Stimulated activated CD4-positive, alpha-beta T cell treated with anti-CD3 and anti-CD28 coated beads, TNF-alpha, amount 100 ng/mL, for 4 hours (primary cell): Measurements from ENCODE around the gene UGT1A8.

Experiments used
- DNase-seq, 3 experiments: peaks; one replicate each; pipeline ENCODE4 v3.0.0-alpha.2; 2020; ENCODE audit warnings: low read depth in 3 of 3

The UGT1A8 gene

DNA sequence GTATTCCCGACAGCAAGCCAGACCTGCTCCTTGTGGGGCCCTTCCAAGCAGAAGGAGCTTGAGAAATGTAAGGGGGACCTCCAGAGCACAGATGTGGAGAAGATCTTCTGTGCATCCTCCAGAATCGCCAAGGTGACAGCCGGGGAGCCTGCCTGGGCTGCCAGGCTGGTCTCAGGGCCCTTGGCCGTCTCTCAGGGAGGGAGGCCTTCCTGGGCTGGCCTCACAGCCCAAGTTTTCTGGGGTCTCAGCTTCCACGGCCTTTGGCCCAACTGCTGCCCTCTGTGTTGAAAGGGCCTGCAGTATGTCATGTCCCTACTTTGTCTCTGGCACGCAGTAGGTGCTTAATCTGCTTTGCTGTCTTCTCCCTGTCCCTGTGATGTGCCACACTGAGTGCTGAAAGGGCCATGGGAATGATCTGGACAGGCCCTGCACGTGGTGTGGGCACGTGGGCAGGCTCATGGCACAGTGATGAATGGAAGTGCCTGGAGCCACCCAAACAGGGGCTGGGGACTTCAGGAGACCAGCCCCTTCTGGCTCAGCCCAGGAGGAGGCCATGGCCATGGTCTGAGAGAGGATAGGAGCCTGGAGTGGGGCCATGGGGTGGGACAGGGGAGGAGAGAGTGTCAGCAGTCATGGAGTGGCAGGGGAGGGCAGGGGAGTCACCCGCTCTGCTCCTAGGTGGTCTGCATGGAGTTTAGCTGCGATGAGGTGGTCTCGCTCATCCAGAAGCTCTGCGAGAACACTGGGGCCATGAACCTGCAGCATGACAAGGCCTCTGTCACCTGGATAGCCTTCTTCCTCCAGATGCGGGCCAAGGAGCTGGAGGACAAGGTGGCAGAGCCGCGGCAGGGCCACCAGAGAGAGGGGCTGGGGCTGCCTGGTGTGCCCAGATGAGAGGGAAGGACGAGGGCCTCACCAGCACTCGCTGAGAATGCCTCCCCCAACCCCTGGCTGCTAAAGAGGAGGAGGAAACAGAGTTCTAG lies 201.5 kb downstream of the UGT1A8 start:
- DNase-seq: no peak

GRCh38 chr2:233819884-233820773 lies 202.7 kb downstream of the UGT1A8 start:
- no peak for DNase-seq

DNA sequence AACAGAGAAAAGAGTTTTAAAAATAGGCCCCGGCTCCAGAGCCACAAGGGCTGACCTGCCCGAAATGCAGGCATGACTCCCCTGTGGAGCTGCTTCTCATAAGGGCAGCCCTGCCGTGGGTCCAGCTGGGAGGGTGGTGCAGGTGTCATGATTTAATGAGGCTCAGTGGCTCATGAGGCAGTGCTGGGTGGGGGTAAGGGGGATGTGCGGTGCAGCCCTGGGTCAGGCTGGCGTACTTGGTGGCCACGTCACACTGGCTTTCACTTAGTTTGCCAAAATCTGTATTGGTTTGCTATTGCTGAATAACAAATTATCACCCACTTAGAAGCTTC lies 203.3 kb downstream of the UGT1A8 start:
- no peak for DNase-seq

DNA sequence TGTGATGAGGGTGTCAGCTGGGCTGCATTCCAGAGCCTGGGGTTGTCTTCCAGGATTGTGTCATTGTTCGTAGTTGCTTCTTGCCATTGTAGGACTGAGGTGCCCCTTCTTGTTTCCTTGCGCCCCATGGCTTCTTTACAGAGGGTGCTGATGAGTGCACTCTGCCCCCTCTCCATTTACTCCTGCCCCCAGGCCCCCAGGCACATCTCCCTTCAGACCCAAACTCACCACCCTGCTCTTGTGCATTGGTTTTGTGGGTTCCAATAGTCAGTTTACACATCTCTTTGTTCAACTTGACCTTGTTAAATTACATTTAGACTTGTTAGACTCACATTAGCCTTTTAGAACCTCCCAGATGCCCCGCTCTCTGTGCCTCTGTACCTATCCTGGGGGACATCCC lies 203.8 kb downstream of the UGT1A8 start:
- no peak for DNase-seq

- no peak for DNase-seq
Observed at GRCh38 chr2:233821709-233822100, 204.3 kb downstream of the UGT1A8 start.

DNA sequence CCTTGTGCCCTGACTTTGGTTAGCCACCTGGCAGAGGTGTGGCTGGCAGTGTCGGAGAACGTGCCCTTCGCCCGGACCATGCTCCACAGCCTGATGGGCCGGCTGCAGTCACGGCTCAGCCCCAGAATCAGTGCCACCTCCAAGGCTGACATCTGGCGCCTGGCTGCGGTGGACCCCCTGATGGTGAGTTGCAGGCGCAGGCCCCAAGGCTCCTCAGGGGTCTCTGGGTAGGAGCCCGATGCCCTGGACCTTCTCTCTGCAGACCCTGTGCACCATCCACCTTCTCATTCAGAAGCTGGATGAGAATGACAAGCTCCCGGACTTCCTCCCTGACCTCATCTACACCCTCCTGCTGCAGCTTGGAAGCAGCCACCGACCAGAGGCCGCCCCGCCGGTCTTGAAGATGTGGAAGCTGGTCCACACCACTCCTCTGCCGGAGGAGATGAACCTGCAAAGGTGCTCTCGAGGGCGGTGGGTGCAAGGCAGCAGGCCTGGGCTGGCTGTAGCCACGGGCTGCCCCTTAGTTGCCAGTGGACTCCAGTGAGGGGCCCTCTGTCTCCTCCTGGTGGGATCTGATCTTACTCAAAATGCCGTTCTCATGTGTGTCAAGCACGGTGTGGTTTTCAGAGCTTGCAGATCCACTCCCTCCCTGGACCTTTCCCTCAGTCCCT lies 204.8 kb downstream of the UGT1A8 start:
- DNase-seq: no peak
